H9 (cell line): ENCODE measurements around the gene ROBO2. TPM values are rescaled to one million over a fixed set of nuclear protein-coding genes. Genes with fewer than 3 reads are reported as not detected.
A peak's percentile ranks its signal among the peaks of the same experiment; 100 is the strongest.

Experiments
- DNase-seq: peaks from one replicate; pipeline ENCODE4 v3.0.0-alpha.2; 2017
- H2AFZ ChIP-seq: one replicate; pipeline ENCODE4 v1.6.1; 2013; ENCODE audit warnings: mild to moderate bottlenecking, low read length, control low read depth, moderate library complexity
- H2AK5ac ChIP-seq: 2 replicates; pipeline ENCODE4 v1.6.1; 2013; ENCODE audit warnings: low read length, control low read depth, mixed read lengths; ENCODE audit not compliant: insufficient read length
- H2BK120ac ChIP-seq: one replicate; pipeline ENCODE4 v1.6.1; 2013; ENCODE audit warnings: low read depth, mild to moderate bottlenecking, low read length, control low read depth, inconsistent platforms; ENCODE audit not compliant: poor library complexity, severe bottlenecking
- H2BK12ac ChIP-seq: 2 replicates; pipeline ENCODE4 v1.6.1; 2013; ENCODE audit warnings: low read length, control low read depth, mixed read lengths, low read depth; ENCODE audit not compliant: insufficient read length
- H2BK15ac ChIP-seq: 2 replicates; pipeline ENCODE4 v1.6.1; 2013; ENCODE audit warnings: low read depth, low read length, control low read depth
- H2BK20ac ChIP-seq: one replicate; pipeline ENCODE4 v1.6.1; 2013; ENCODE audit warnings: low read depth, mild to moderate bottlenecking, low read length, control low read depth, inconsistent platforms; ENCODE audit not compliant: poor library complexity, severe bottlenecking
- H2BK5ac ChIP-seq: 2 replicates; pipeline ENCODE4 v1.6.1; 2013; ENCODE audit warnings: low read length, control low read depth, mixed read lengths; ENCODE audit not compliant: insufficient read length
- H3K14ac ChIP-seq: 2 replicates; pipeline ENCODE4 v1.6.1; 2013; ENCODE audit warnings: low read length, control low read depth; ENCODE audit not compliant: insufficient read depth
- H3K18ac ChIP-seq: 2 replicates; pipeline ENCODE4 v1.6.1; 2013; ENCODE audit warnings: low read depth, mild to moderate bottlenecking, mixed read lengths, low read length, control low read depth; ENCODE audit not compliant: insufficient read length
- H3K23ac ChIP-seq: 2 replicates; pipeline ENCODE4 v1.6.1; 2013; ENCODE audit warnings: low read length, control low read depth, mixed read lengths, low read depth; ENCODE audit not compliant: insufficient read length
- H3K23me2 ChIP-seq: 2 replicates; pipeline ENCODE4 v1.6.1; 2013; ENCODE audit warnings: low read depth, mild to moderate bottlenecking, mixed read lengths, low read length, control low read depth; ENCODE audit not compliant: insufficient read length, poor library complexity, severe bottlenecking
- H3K27ac ChIP-seq: 2 replicates; pipeline ENCODE4 v1.5.1; 2013; ENCODE audit warnings: low read length, control low read depth, mixed read lengths, low read depth; ENCODE audit not compliant: insufficient read length
- H3K27me3 ChIP-seq: 2 replicates; pipeline ENCODE4 v1.6.1; 2013; ENCODE audit warnings: low read length, control low read depth, inconsistent platforms; ENCODE audit not compliant: insufficient read depth
- H3K4ac ChIP-seq: 2 replicates; pipeline ENCODE4 v1.6.1; 2013; ENCODE audit warnings: low read depth, mild to moderate bottlenecking, control low read depth, inconsistent platforms, low read length, moderate library complexity
- H3K4me1 ChIP-seq: 2 replicates; pipeline ENCODE4 v1.6.1; 2013; ENCODE audit warnings: low read length, control low read depth, inconsistent platforms; ENCODE audit not compliant: insufficient read depth
- H3K4me2 ChIP-seq: 2 replicates; pipeline ENCODE4 v1.6.1; 2013; ENCODE audit warnings: low read length, control low read depth, mixed read lengths; ENCODE audit not compliant: insufficient read length, insufficient read depth
- H3K56ac ChIP-seq: 2 replicates; pipeline ENCODE4 v1.6.1; 2013; ENCODE audit warnings: low read depth, mild to moderate bottlenecking, mixed read lengths, low read length, control low read depth; ENCODE audit not compliant: insufficient read length
- H3K79me1 ChIP-seq: 2 replicates; pipeline ENCODE4 v1.6.1; 2013; ENCODE audit warnings: low read depth, mild to moderate bottlenecking, moderate library complexity, low read length, control low read depth, inconsistent platforms; ENCODE audit not compliant: insufficient read depth, poor library complexity, severe bottlenecking
- H3K79me2 ChIP-seq: 2 replicates; pipeline ENCODE4 v1.6.1; 2013; ENCODE audit warnings: low read length, control low read depth, inconsistent platforms; ENCODE audit not compliant: insufficient read depth
- H3K9ac ChIP-seq: 2 replicates; pipeline ENCODE4 v1.6.1; 2013; ENCODE audit warnings: low read length, control low read depth, mixed read lengths; ENCODE audit not compliant: insufficient read length; ENCODE audit errors: extremely low read depth
- H3K9me3 ChIP-seq: one replicate; pipeline ENCODE4 v1.6.1; 2013; ENCODE audit warnings: low read depth, low read length, inconsistent platforms; ENCODE audit not compliant: control insufficient read depth
- H3T11ph ChIP-seq: one replicate; pipeline ENCODE4 v1.6.1; 2013; ENCODE audit warnings: mild to moderate bottlenecking, low read length, control low read depth, inconsistent platforms
- H4K20me1 ChIP-seq: one replicate; pipeline ENCODE4 v1.6.1; 2013; ENCODE audit not compliant: control insufficient read depth, insufficient read length, insufficient read depth
- H4K5ac ChIP-seq: 2 replicates; pipeline ENCODE4 v1.6.1; 2013; ENCODE audit warnings: low read depth, mild to moderate bottlenecking, mixed read lengths, low read length, control low read depth; ENCODE audit not compliant: insufficient read length
- H4K8ac ChIP-seq: replicated peaks from 2 replicates; pipeline ENCODE4 v1.6.1; 2013; ENCODE audit warnings: low read length, control low read depth, mixed read lengths, low read depth; ENCODE audit not compliant: insufficient read length
- H4K91ac ChIP-seq: 2 replicates; pipeline ENCODE4 v1.6.1; 2013; ENCODE audit warnings: low read depth, mild to moderate bottlenecking, moderate library complexity, mixed read lengths, low read length, control low read depth; ENCODE audit not compliant: insufficient read length
- H3K27ac Mint-ChIP-seq, 3 experiments: 2 replicates in 2 of 3; 3 replicates in 1 of 3; pipeline ENCODE4 v1.8.0; 2020 to 2021; ENCODE audit warnings: mixed read lengths in 3 of 3, mild to moderate bottlenecking in 1 of 3, moderate library complexity in 1 of 3
- H3K27me3 Mint-ChIP-seq: 2 replicates; pipeline ENCODE4 v1.8.0; 2021; ENCODE audit warnings: low read depth, mild to moderate bottlenecking, moderate library complexity, mixed read lengths
- H3K36me3 Mint-ChIP-seq, 3 experiments: 2 replicates in 2 of 3; 3 replicates in 1 of 3; pipeline ENCODE4 v1.8.0; 2020 to 2021; ENCODE audit warnings: low read depth in 3 of 3, mixed read lengths in 3 of 3; ENCODE audit not compliant: insufficient read depth in 1 of 3
- H3K4me1 Mint-ChIP-seq, 2 experiments: 2 replicates each; pipeline ENCODE4 v1.8.0; 2020; ENCODE audit warnings: mixed read lengths in 2 of 2
- H3K4me3 Mint-ChIP-seq, 2 experiments: 2 replicates in 1 of 2; 3 replicates in 1 of 2; pipeline ENCODE4 v1.8.0; 2020 to 2021; ENCODE audit warnings: mild to moderate bottlenecking in 2 of 2, mixed read lengths in 2 of 2, moderate library complexity in 1 of 2
- H3K9me3 Mint-ChIP-seq, 2 experiments: 2 replicates in 1 of 2; 3 replicates in 1 of 2; pipeline ENCODE4 v1.8.0; 2020; ENCODE audit warnings: mild to moderate bottlenecking in 2 of 2, mixed read lengths in 2 of 2, moderate library complexity in 1 of 2
- CTCF ChIP-seq: fragments of 200-600 bp; sonication (generic); conservative IDR thresholded peaks from 3 replicates; pipeline ENCODE4 v1.8.0; 2021; ENCODE audit warnings: antibody characterized with exemption, mild to moderate bottlenecking
- WGBS: extraction: QIAGEN DNeasy Blood & Tissue Kit; methylation state at CpG from one replicate; pipeline ENCODE4 v1.1.7; 2013; ENCODE audit warnings: missing lambda C conversion rate, low lambda C conversion rate, mixed read lengths; ENCODE audit not compliant: insufficient read length; ENCODE audit errors: extremely low coverage; 5-methylcytosine and 5-hydroxymethylcytosine counted together
- total RNA-seq: library from RNA; stranded (reverse); gene quantifications from 2 replicates; pipeline ENCODE4 v1.2.1, GENCODE V29; 2021

ROBO2 gene
- total RNA-seq, 1 experiment from 2014 or later: 2.3 TPM

GRCh38 chr3:77319711-77320110, 279.8 kb downstream of the ROBO2 start:
- Mint-ChIP-seq H3K36me3 (no peaks in the 10 kb centered on the region), H3K4me1 (peaks cover 5% of the 10 kb centered on the region in 2 experiments), H3K4me3 (no peak overlapping the region), H3K9me3 (no peaks in the 10 kb centered on the region; a peak in 1 of 5 replicates), H3K27me3 (no peaks in the 10 kb centered on the region; the same call in 1 of the 2 replicates), H3K27ac (no peak overlapping the region)
- H4K5ac ChIP-seq: no peak overlapping the region
- H4K8ac ChIP-seq: no peak overlapping the region
- no peak overlapping the region for H2BK20ac ChIP-seq
- peak; percentile 67 for TF ChIP-seq CTCF
- no peak overlapping the region for H3K14ac ChIP-seq
- no peak overlapping the region for H3K9ac ChIP-seq
- no peaks in the 10 kb centered on the region for H3K79me2 ChIP-seq
- H3K4ac ChIP-seq: no peak overlapping the region
- H3K79me1 ChIP-seq: no peaks in the 10 kb centered on the region
- no peak overlapping the region for H3K56ac ChIP-seq
- no peak overlapping the region for H2BK12ac ChIP-seq
- no peaks in the 10 kb centered on the region for H3K23me2 ChIP-seq
- H2AK5ac ChIP-seq: no peak overlapping the region
- no peak overlapping the region for H3K4me2 ChIP-seq
- WGBS: no CpG with 5 or more reads among the region's 2 CpGs
- no peak overlapping the region for H3T11ph ChIP-seq
- DNase-seq: no peak
- no peak overlapping the region for H3K23ac ChIP-seq
- H2AFZ ChIP-seq: no peak overlapping the region
- no peaks in the 10 kb centered on the region for H3K4me1 ChIP-seq
- H4K91ac ChIP-seq: no peak overlapping the region
- no peaks in the 10 kb centered on the region for H4K20me1 ChIP-seq
- no peak overlapping the region for H2BK120ac ChIP-seq
- no peaks in the 10 kb centered on the region for H3K9me3 ChIP-seq
- H3K27me3 ChIP-seq: no peaks in the 10 kb centered on the region
- H2BK5ac ChIP-seq: no peak overlapping the region
- no peak overlapping the region for H2BK15ac ChIP-seq
- no peak overlapping the region for H3K18ac ChIP-seq
- no peak overlapping the region for H3K27ac ChIP-seq
